Amniotic epithelial cell (primary cell): ENCODE results near the gene ADGRB2.
"Not testable (repeated sequence)": the region's sequence is repeated elsewhere in the genome, so short reads cannot be mapped to it uniquely, and the experiment has no call there.

Experiments used
- DNase-seq: peaks from one replicate; pipeline ENCODE4 v3.0.0-alpha.2; 2010; ENCODE audit warnings: low read depth

Gene ADGRB2

GRCh38 chr1:31727195-31727594 is 36.9 kb downstream of the ADGRB2 start:
- DNase-seq = no peak

GRCh38 chr1:31726715-31727114 is 37.4 kb downstream of the ADGRB2 start:
- DNase-seq = no peak

- no peak for DNase-seq
Observed at GRCh38 chr1:31725777-31726535, 38.2 kb downstream of the ADGRB2 start.

- DNase-seq = no peak
Observed at GRCh38 chr1:31725134-31725533, 39.0 kb downstream of the ADGRB2 start.

- peak; percentile 76 for DNase-seq
Observed at GRCh38 chr1:31723828-31724359, 40.2 kb downstream of the ADGRB2 start.

GRCh38 chr1:31718327-31718897 is 45.7 kb downstream of the ADGRB2 start:
- no peak for DNase-seq

GRCh38 chr1:31717341-31717740 is 46.8 kb downstream of the ADGRB2 start:
- DNase-seq = peak; percentile 66

- DNase-seq = no peak
Observed at GRCh38 chr1:31715873-31716220, 48.3 kb downstream of the ADGRB2 start.

GRCh38 chr1:31715087-31715872 is 48.9 kb downstream of the ADGRB2 start:
- peak; percentile 89 for DNase-seq

GRCh38 chr1:31714442-31715086 is 49.6 kb downstream of the ADGRB2 start:
- peak; percentile 85 for DNase-seq

GRCh38 chr1:31712630-31713029 is 51.5 kb downstream of the ADGRB2 start:
- peak; percentile 99 for DNase-seq

- DNase-seq = peak; percentile 40
Observed at GRCh38 chr1:31712068-31712467, 52.1 kb downstream of the ADGRB2 start.

GRCh38 chr1:31708324-31708723 is 55.8 kb downstream of the ADGRB2 start:
- peak; percentile 63 for DNase-seq

GRCh38 chr1:31707711-31708110 is 56.4 kb downstream of the ADGRB2 start:
- peak; percentile 88 for DNase-seq

- not testable (repeated sequence) for DNase-seq
Observed at GRCh38 chr1:31707059-31707600, 57.0 kb downstream of the ADGRB2 start.

GRCh38 chr1:31706384-31707058 is 57.6 kb downstream of the ADGRB2 start:
- no peak for DNase-seq

GRCh38 chr1:31705080-31705866 is 58.9 kb downstream of the ADGRB2 start:
- peak; percentile 42 for DNase-seq

GRCh38 chr1:31704271-31705079 is 59.7 kb downstream of the ADGRB2 start:
- peak; percentile 26 for DNase-seq

GRCh38 chr1:31703431-31704270 is 60.5 kb downstream of the ADGRB2 start, which contains the start of gene COL16A1:
TSS of gene COL16A1 (minus strand) at chr1:31704017. CDS start at chr1:31702193, 1,824 bp downstream.
- no peak for DNase-seq
